Mesenteric fat pad (tissue), 1 donor: ENCODE measurements around the gene FYB1. TPM values are rescaled to one million over a fixed set of nuclear protein-coding genes. Genes with fewer than 3 reads are reported as not detected.
A peak's percentile ranks its signal among the peaks of the same experiment; 100 is the strongest.

Experiments used
- DNase-seq: peaks from one replicate; pipeline ENCODE4 v3.0.0-alpha.2; 2020; ENCODE audit warnings: low spot score
- total RNA-seq: library from RNA; stranded (reverse); fragmentation: NEBNext Ultra II Directional; extraction: Animal tissue kit (Norgen Biotek cat#: 25700); gene quantifications from one replicate; pipeline ENCODE4 v1.2.1, GENCODE V29; 2021
- donor health status: DM: yes; HTN: yes; CAD: no.

FYB1 gene
- total RNA-seq, 1 donor from 2014 or later = 27.8 TPM

GRCh38 chr5:39099831-39100230 is 119.5 kb downstream of the FYB1 start:
- no peak for DNase-seq

GRCh38 chr5:39093352-39093751 is 126.0 kb downstream of the FYB1 start:
- DNase-seq = no peak

- DNase-seq = no peak
Observed at GRCh38 chr5:39092581-39093351, 126.6 kb downstream of the FYB1 start.

DNA sequence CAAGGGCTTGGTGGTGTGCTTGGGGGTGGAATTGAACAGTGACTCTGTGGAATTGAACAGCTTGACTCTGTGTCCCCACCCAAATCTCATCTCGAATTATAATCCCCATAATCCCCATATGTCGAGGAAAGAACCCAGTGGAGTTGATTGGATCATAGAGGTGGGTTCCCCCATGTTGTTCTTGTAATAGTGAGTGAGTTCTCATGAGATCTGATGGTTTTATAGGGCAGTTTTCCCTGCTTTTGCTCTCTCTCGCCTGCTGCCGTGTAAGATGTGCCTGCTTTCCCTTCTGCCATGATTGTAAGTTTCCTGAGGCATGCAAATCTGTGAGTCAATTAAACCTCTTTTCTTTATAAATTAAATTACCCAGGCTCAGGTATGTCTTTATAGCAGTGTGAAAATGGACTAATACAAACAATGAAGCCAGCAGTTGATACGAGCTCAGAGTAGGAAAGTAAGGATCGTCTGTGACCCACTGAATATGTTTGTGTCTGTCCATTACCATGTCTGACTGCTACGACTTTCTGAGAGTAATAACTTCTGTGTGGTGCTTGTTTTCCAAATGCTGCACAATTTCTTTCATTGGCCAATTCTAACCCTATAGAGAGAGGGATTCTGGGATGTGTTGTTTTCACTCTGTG is 127.3 kb downstream of the FYB1 start:
- DNase-seq = no peak

DNA sequence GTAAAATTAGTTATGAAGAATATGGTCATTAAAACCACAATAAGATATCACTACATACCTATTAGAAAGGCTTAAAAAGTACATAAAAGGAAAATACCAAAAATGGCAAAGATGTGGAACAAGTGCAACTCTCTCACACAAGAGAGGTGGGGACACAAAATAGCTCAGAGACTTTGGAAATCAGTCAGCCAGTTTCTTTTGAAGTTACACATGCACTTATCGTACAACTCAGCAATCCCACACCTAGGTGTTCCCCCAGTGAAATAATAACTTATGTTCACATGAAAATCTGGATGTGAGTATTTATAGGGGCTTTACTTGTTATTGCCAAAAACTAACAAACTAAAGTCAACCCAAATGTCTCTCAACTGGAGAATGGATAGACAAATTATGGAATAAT is 135.4 kb downstream of the FYB1 start:
- DNase-seq = no peak

GRCh38 chr5:39082995-39083394 is 136.4 kb downstream of the FYB1 start:
- DNase-seq = no peak

DNA sequence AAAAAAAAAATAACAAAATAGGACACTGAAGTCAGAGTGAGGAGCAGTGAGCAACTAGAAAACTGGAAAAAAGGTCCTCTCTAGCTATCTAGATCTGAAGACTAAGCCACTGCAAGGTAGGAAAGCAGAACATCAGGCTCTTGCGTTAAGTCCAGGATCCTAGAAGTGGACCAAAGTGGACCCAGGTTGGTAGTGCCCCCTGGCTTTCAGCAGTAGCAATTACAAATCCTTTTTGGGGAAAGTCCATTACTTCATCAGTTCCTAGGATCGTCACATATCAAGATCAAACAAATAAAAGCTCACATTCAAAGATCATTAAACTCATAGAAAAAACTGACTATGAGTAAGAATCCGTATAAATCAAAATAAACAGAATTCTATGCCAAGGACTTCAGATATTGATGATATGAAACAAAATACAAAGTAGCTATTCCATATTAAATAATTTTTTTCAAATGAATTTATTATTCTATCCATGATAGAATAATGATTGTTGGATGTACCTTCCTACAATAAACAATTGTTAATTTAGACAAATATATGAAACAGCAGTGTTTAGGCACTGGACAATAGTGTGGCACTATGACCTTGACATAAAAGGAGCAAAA is 138.7 kb downstream of the FYB1 start:
- no peak for DNase-seq

- no peak for DNase-seq
Observed at GRCh38 chr5:39080168-39080567, 139.2 kb downstream of the FYB1 start.

DNA sequence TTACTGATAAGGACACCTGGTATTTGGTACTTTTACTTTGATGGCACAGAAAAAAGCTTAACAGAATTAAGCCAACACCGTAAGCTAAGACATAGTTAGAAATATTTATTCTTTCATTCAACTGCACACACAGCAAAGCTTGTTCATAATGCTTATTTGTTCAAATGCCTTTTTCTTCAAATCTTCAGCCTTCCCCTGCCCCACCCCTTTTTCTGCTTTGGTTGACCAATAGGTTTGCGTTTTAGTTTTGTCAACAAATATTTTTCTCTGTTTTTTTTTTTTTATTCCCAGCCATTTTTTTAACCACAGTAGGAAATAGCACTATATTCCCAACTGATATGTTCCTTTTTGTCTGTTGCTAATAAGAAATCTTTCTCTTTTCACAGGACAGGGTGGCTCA is 140.2 kb downstream of the FYB1 start:
- no peak for DNase-seq

DNA sequence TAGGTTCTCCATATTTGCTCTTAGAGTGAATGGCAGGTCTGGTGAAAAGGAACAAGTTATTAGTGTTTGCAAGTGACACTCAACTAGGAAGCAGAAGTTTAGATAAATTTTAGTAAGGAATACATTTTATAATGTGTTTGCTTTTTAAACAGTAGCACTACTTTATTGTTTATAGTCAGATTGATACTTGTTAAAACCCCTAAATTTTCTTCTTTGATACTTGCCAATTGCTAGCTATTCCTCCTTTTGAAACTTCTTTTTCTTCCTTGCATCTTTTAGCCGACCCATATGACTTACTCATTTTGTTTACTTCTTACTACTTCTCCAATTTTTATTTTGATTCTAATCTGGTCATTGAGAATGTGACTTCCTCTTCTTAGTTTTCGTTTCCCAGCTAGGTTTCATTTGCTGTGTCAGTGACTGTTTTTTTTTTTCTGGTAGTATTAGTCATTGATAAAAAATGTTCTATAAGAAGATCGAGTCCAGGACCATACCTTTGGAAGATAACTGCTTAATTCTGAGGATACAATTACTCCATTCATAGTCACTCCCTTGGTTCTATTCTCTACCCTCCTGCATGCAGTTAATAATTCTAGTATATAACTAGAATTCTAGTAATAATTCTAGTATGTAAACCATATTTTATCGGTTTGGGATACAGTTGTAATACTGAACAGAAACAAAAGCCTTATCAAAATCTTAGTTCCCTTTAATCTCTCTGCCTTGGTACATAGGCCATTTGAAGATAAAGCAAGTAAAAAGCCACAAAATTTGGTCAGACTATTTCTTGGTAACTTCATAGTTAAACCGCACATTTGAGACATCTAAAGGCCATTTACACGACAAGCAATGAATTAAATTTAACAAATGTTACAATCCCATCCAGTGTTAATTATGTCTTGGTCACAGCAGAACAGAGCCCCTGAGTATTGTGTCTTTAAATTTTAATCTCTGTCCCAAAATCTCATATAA is 142.3 kb downstream of the FYB1 start:
- no peak for DNase-seq

DNA sequence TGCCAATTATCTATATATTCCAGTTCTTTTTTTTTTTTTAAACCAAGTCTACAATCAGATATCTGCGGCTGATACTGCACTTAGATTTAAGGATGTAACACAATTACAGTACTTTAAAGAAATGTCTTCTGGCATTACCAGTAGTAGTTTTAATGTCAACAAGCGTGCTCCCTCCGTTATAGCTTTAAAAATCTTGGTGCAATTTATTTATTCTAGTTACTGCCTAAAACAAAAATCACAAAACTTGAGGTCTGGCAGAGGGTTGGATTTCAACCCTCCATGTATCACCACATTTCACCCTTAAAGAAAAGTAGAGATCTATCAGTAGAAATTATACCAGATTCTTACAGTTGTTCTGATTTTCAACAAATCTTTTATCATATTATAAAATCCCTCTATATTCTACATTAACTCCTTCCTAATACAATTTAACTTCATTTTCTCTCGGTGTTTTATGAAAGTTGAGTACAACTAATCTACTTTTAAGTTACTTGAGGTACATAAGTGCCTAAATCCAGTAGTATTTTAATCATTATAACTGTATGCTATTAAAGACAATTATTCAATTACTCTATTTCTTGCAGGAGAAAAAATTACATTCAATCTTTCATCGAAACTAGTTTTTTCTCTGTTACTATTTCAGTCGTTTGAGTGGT is 143.1 kb downstream of the FYB1 start:
- no peak for DNase-seq

DNA sequence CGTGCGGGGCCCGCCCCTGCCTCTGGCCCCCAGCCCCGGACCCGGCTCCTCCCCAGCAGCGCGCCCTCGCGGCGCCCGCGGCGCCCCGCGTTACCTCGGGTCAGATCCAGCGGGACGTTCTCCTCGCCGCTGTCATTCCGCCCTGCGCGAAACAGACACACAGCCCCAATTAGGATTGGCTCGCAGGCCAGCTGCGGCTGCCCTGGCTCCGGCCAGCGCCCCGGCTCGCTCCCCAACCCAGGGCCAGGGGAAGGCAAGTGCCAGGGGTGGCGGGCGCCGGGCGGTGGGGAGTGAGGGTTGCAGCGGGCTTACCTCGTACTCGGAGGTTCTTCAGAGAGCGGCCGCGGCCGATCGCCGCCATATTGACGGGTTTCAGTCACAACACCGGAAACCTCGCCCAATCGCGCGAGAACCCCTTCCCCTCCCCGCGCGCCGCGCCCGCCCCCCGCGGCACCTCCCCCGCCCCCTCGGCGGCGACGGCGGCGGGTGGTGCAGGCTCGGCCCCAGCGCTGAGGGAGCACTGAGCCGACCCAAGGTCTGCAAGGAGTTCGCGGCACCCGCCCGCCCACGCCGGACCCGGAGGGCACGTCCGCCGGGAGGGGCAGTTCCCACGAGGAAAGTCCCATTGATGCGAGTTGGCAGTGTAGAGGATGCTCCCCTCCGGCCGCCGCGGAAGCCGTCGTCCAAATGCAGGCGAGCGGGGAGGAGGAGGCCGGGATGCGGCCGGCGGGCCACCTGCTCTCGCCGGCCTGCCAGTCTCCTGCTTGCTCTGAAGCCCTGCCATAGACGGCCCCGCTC is 145.1 kb downstream of the FYB1 start, which contains the start of gene RICTOR:
Gene RICTOR, minus strand, starts transcription at position 383 of the 798 bp plus-strand sequence. Its CDS starts 22 bp downstream, at position 361.
- DNase-seq = peak; percentile 96

GRCh38 chr5:39073767-39074016 is 145.7 kb downstream of the FYB1 start:
- DNase-seq = no peak

DNA sequence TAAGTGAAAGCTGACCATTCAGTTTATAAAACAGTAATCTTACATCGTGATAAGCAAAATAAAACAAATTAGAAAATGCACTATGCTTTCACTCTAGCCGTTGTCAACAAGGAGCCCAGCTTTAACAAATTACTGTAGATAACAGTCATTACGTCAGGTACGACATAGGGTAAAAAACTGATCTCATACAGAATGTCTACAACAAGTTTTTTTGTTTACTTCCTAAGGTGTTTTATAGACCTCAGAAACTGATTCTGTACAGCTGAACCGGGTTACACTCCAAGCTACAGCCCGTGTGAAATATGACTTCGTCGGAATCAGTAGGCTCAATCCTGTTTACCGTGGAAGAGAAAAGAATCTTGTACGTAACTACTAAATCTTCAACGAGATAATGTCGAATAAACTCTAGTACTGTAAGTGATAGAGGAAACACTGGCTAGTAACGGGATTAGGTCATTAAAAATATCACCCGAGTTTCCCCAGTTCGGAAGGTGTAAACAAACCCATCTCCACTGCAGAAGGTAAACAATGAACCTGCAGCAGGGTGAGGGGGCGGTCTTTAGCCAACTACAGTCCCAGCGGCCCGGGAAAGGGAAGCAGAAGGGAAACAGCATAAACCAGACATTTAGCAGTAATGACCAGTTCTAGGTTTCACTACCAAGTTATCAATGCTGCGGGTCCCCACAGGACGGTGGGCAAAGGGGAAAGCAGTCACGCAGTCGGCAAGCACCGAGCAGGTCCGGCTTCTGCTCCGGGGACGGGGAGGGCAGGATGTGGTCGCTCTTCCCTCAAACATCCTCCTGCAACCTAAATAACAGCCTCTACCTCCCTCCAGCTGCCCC is 146.2 kb downstream of the FYB1 start:
- DNase-seq = no peak

- DNase-seq = no peak
Observed at GRCh38 chr5:39068099-39068498, 151.3 kb downstream of the FYB1 start.

DNA sequence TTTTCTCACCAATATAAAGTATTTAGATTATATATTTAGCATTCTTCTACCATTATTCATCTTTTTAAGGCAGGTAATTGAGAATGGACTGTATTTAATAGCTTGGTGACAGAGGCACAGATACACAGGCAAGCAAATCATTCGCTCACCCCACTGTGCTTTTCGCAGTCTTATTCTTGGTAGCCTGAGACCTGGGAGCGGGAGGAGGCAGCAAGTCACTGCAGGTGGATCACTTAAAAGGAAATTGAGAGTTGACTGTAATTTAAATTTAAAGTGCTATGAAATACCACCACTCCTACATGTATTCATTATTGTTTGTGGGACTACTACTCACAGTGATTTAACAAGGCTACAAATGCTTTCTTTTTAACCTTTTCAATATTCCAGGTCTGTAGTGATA is 154.9 kb downstream of the FYB1 start:
- DNase-seq = no peak

DNA sequence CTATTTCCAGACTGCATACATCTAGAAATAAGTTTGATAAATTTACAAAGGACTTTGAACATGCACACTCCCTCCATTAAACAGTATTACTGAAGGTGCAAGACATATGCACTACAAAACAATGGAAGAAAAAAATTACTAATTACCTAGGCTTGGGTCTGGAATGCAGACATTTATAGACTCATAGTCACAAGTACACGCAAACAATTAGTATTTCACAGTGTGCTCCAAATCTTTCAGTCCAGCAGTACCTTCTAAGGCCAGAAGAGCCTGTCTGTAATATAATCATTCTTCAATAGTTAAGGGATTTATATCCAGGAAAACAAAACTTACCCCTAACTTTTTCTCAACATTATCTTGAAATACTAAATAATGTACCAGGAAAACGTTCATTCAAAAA is 156.3 kb downstream of the FYB1 start:
- no peak for DNase-seq

GRCh38 chr5:39062530-39062929 is 156.8 kb downstream of the FYB1 start:
- no peak for DNase-seq

GRCh38 chr5:39062104-39062503 is 157.3 kb downstream of the FYB1 start:
- no peak for DNase-seq
